ENCODE data around the gene S1PR5.

Gene S1PR5

GRCh38 chr19:10468133-10468532 lies 49.1 kb downstream of the S1PR5 start:
- no peak for TF ChIP-seq CTCF (IDR thresholded peaks at IDR 0.05; ENCODE audit: borderline replicate concordance, insufficient read depth, low read depth, low read length)
- no peak overlapping the region for H3K4me3 ChIP-seq (ENCODE audit: low read depth, low read length)

DNA sequence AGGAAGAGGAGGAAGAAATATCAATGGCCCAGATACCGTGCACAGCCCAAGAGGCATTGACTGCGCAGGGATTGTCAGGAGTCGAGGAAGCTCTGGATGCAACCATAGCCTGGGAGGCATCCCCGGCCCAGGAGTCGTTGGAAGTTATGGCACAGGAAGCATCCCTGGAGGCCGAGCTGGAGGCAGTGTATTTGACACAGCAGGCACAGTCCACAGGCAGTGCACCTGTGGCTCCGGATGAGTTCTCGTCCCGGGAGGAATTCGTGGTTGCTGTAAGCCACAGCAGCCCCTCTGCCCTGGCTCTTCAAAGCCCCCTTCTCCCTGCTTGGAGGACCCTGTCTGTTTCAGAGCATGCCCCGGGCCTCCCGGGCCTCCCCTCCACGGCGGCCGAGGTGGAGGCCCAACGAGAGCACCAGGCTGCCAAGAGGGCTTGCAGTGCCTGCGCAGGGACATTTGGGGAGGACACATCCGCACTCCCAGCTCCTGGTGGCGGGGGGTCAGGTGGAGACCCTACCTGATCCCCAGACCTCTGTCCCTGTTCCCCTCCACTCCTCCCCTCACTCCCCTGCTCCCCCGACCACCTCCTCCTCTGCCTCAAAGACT lies 50.0 kb downstream of the S1PR5 start:
- TF ChIP-seq CTCF (IDR thresholded peaks at IDR 0.05; ENCODE audit: borderline replicate concordance, insufficient read depth, low read depth, low read length): no peak
- H3K4me3 ChIP-seq (ENCODE audit: low read depth, low read length): no peak overlapping the region

- no peak for TF ChIP-seq CTCF (IDR thresholded peaks at IDR 0.05; ENCODE audit: borderline replicate concordance, insufficient read depth, low read depth, low read length)
- no peak overlapping the region for H3K4me3 ChIP-seq (ENCODE audit: low read depth, low read length)
Observed at GRCh38 chr19:10464456-10464855, 52.8 kb downstream of the S1PR5 start.

Data from GM12875 (cell line).